Fibroblast of lung (primary cell): ENCODE results near the gene TASP1. TPM values are rescaled to one million over a fixed set of nuclear protein-coding genes. Genes with fewer than 3 reads are reported as not detected.
"Not testable (repeated sequence)": the region's sequence is repeated elsewhere in the genome, so short reads cannot be mapped to it uniquely, and the experiment has no call there.

Experiments
- DNase-seq, 2 donors: peaks; one replicate each; pipeline versions ENCODE4 v3.0.0 to v3.0.0-alpha.2; 2010; ENCODE audit warnings: low read depth in 2 of 2
- H2AFZ ChIP-seq: 2 replicates; pipeline ENCODE4 v1.5.1; 2012; ENCODE audit warnings: low read length, control low read depth, inconsistent platforms
- H3K27ac ChIP-seq: 2 replicates; pipeline ENCODE4 v1.5.1; 2011; ENCODE audit warnings: low read length, control low read depth; ENCODE audit not compliant: insufficient read depth
- H3K27me3 ChIP-seq: 2 replicates; pipeline ENCODE4 v1.5.1; 2011; ENCODE audit warnings: mild to moderate bottlenecking, low read length; ENCODE audit not compliant: control insufficient read depth, insufficient read depth
- H3K36me3 ChIP-seq: 2 replicates; pipeline ENCODE4 v1.5.1; 2011; ENCODE audit warnings: low read length; ENCODE audit not compliant: control insufficient read depth, insufficient read depth
- H3K4me1 ChIP-seq: 2 replicates; pipeline ENCODE4 v1.5.1; 2011; ENCODE audit warnings: low read length; ENCODE audit not compliant: control insufficient read depth, insufficient read depth; ENCODE audit errors: extremely low read depth
- H3K4me2 ChIP-seq: 2 replicates; pipeline ENCODE4 v1.5.1; 2011; ENCODE audit warnings: low read length, control low read depth; ENCODE audit not compliant: insufficient read depth; ENCODE audit errors: extremely low read depth
- H3K4me3 ChIP-seq, 4 experiments: fragments of 200-600 bp in 1 of 4; sonication (generic) in 1 of 4; replicated peaks in 1 of 4; 2 replicates each; pipeline ENCODE4 v1.5.1; 2011 to 2016; ENCODE audit warnings: low read length in 4 of 4, low read depth in 3 of 4, mild to moderate bottlenecking in 3 of 4, control low read depth in 2 of 4, inconsistent platforms in 1 of 4, mixed read lengths in 1 of 4; ENCODE audit not compliant: insufficient read depth in 1 of 4; ENCODE audit errors: control extremely low read depth in 1 of 4
- H3K79me2 ChIP-seq: 2 replicates; pipeline ENCODE4 v1.5.1; 2012; ENCODE audit warnings: mild to moderate bottlenecking, low read length, inconsistent platforms; ENCODE audit not compliant: control insufficient read depth, insufficient read depth
- H3K9ac ChIP-seq: 2 replicates; pipeline ENCODE4 v1.5.1; 2011; ENCODE audit warnings: mild to moderate bottlenecking, low read length, control low read depth; ENCODE audit not compliant: insufficient read depth
- H3K9me3 ChIP-seq: 2 replicates; pipeline ENCODE4 v1.5.1; 2012; ENCODE audit warnings: low read depth, low read length; ENCODE audit not compliant: control insufficient read depth, insufficient read depth
- H4K20me1 ChIP-seq: 2 replicates; pipeline ENCODE4 v1.5.1; 2011; ENCODE audit warnings: low read length; ENCODE audit not compliant: control insufficient read depth, insufficient read depth; ENCODE audit errors: extremely low read depth
- CTCF ChIP-seq, 2 donors: IDR thresholded peaks in 1 of 2; conservative IDR thresholded peaks in 1 of 2; 1 replicate in 1 of 2; 2 replicates in 1 of 2; pipeline ENCODE4 v1.5.1; 2011 to 2012; ENCODE audit warnings: low read length in 2 of 2, control low read depth in 1 of 2, inconsistent platforms in 1 of 2, low read depth in 1 of 2, mild to moderate bottlenecking in 1 of 2
- EZH2 ChIP-seq: IDR thresholded peaks from 2 replicates; pipeline ENCODE4 v1.5.1; 2012; ENCODE audit warnings: low read length, control low read depth, mild to moderate bottlenecking; ENCODE audit errors: missing control alignments
- polyA plus RNA-seq, 2 donors: library from polyadenylated mRNA; depleted of rRNA in 1 of 2; stranded (reverse) in 1 of 2; unstranded in 1 of 2; fragments of >200 nt; gene quantifications; 2 replicates each; pipeline ENCODE4 v1.2.1, GENCODE V29; 2011 to 2012; ENCODE audit warnings: missing spikeins in 1 of 2
- total RNA-seq: library from RNA; depleted of rRNA; stranded (reverse); fragments of >200 nt; gene quantifications from 2 replicates; pipeline ENCODE4 v1.2.1, GENCODE V29; 2014

The TASP1 gene
- total and polyA plus RNA-seq, 2 donors (not counting 1 experiment from before 2014, with no cell fraction given), result 6.3 to 13.6 TPM

- no peaks in the 10 kb centered on the region for H4K20me1 ChIP-seq
- no peak overlapping the region for H2AFZ ChIP-seq
- no peak overlapping the region for H3K4me3 ChIP-seq
- DNase-seq, result peak in 1 of 2 donors; percentile 17
- no peaks in the 10 kb centered on the region for H3K79me2 ChIP-seq
- H3K27ac ChIP-seq, result no peak overlapping the region
- no peaks in the 10 kb centered on the region for H3K27me3 ChIP-seq
- TF ChIP-seq EZH2, result no peak
- TF ChIP-seq CTCF (conservative IDR thresholded peaks at IDR 0.05 in 1 of 2, IDR thresholded peaks at IDR 0.05 in 1 of 2; ENCODE audit: low read depth in 1 of 2, low read length in 2 of 2), result no peak
- H3K9ac ChIP-seq, result no peak overlapping the region
- no peaks in the 10 kb centered on the region for H3K36me3 ChIP-seq
- no peak overlapping the region for H3K4me2 ChIP-seq
- H3K4me1 ChIP-seq, result no peaks in the 10 kb centered on the region
- no peaks in the 10 kb centered on the region for H3K9me3 ChIP-seq
Measured at GRCh38 chr20:13486694-13487093, 152.0 kb downstream of the TASP1 start.

- H3K79me2 ChIP-seq, result no peaks in the 10 kb centered on the region
Measured at GRCh38 chr20:13485576-13485975, 153.2 kb downstream of the TASP1 start.

GRCh38 chr20:13485019-13485418 lies 153.7 kb downstream of the TASP1 start:
- H3K4me1 ChIP-seq, H3K4me2 ChIP-seq, H3K9me3 ChIP-seq, H3K79me2 ChIP-seq, H3K27ac ChIP-seq, H3K36me3 ChIP-seq, H2AFZ ChIP-seq, H4K20me1 ChIP-seq, DNase-seq, H3K9ac ChIP-seq, H3K4me3 ChIP-seq, H3K27me3 ChIP-seq: not testable (repeated sequence)

More at GRCh38 chr20:13485576-13485975, 153.2 kb downstream of the TASP1 start:
- no peaks in the 10 kb centered on the region for H3K27me3 ChIP-seq
- no peak overlapping the region for H2AFZ ChIP-seq
- no peak overlapping the region for H3K27ac ChIP-seq
- H3K4me3 ChIP-seq, result no peak overlapping the region
- H3K4me2 ChIP-seq, result no peak overlapping the region
- no peaks in the 10 kb centered on the region for H3K36me3 ChIP-seq
- H3K9me3 ChIP-seq, result no peaks in the 10 kb centered on the region
- DNase-seq, result no peak
- no peak for TF ChIP-seq CTCF (conservative IDR thresholded peaks at IDR 0.05 in 1 of 2, IDR thresholded peaks at IDR 0.05 in 1 of 2; ENCODE audit: low read depth in 1 of 2, low read length in 2 of 2)
- H3K4me1 ChIP-seq, result no peaks in the 10 kb centered on the region
- no peak overlapping the region for H3K9ac ChIP-seq
- H4K20me1 ChIP-seq, result no peaks in the 10 kb centered on the region

GRCh38 chr20:13483472-13483871 lies 155.3 kb downstream of the TASP1 start:
- not testable (repeated sequence) for H3K4me2 ChIP-seq, H3K4me3 ChIP-seq, H3K9ac ChIP-seq, H3K4me1 ChIP-seq, H3K79me2 ChIP-seq, H3K27me3 ChIP-seq, H2AFZ ChIP-seq, DNase-seq, H3K9me3 ChIP-seq, H3K36me3 ChIP-seq, H4K20me1 ChIP-seq, H3K27ac ChIP-seq
